GM23338 (cell line): ENCODE measurements around the gene AP3S1. TPM values are rescaled to one million over a fixed set of nuclear protein-coding genes. Genes with fewer than 3 reads are reported as not detected.

Experiments used
- ATAC-seq: fragments of 200-7000 bp; cut with Tn5 transposase; 3 replicates; pipeline ENCODE4 v1.9.1; 2020
- DNase-seq: peaks from one replicate; pipeline ENCODE4 v3.0.0-alpha.2; 2015; ENCODE audit warnings: low spot score
- H2AFZ ChIP-seq: fragments of 200-600 bp; sonication (generic); 2 replicates; pipeline ENCODE4 v1.8.0; 2016; ENCODE audit warnings: antibody characterized with exemption, mild to moderate bottlenecking, moderate library complexity
- H3F3A ChIP-seq: fragments of 200-600 bp; sonication (generic); replicated peaks from 2 replicates; pipeline ENCODE4 v1.8.0; 2017; ENCODE audit warnings: antibody characterized with exemption, mixed run types, low read depth
- H3K27ac ChIP-seq: fragments of 200-600 bp; sonication (generic); 2 replicates; pipeline ENCODE4 v1.6.1; 2016; ENCODE audit warnings: low read depth
- H3K27me3 ChIP-seq: fragments of 200-600 bp; sonication (generic); 2 replicates; pipeline ENCODE4 v1.8.0; 2016; ENCODE audit warnings: mild to moderate bottlenecking, mixed run types, moderate library complexity; ENCODE audit not compliant: insufficient read depth
- H3K36me3 ChIP-seq: fragments of 200-600 bp; sonication (generic); 2 replicates; pipeline ENCODE4 v1.8.0; 2016; ENCODE audit warnings: mild to moderate bottlenecking; ENCODE audit not compliant: insufficient read depth
- H3K4me1 ChIP-seq: fragments of 200-600 bp; sonication (generic); 2 replicates; pipeline ENCODE4 v1.8.0; 2016; ENCODE audit warnings: mild to moderate bottlenecking, moderate library complexity; ENCODE audit not compliant: insufficient read depth
- H3K4me2 ChIP-seq: fragments of 200-600 bp; sonication (generic); 2 replicates; pipeline ENCODE4 v1.7.1; 2017; ENCODE audit warnings: mixed run types
- H3K4me3 ChIP-seq: fragments of 200-600 bp; sonication (generic); 2 replicates; pipeline ENCODE4 v1.6.1; 2016; ENCODE audit warnings: mixed run types
- H3K79me2 ChIP-seq: fragments of 200-600 bp; sonication (generic); replicated peaks from 2 replicates; pipeline ENCODE4 v1.8.0; 2017; ENCODE audit warnings: mild to moderate bottlenecking; ENCODE audit not compliant: insufficient read depth
- H3K9me2 ChIP-seq: fragments of 200-600 bp; sonication (generic); 2 replicates; pipeline ENCODE4 v1.8.0; 2017; ENCODE audit not compliant: insufficient read depth
- H4K20me1 ChIP-seq: fragments of 200-600 bp; sonication (generic); replicated peaks from 2 replicates; pipeline ENCODE4 v1.8.0; 2017; ENCODE audit warnings: mild to moderate bottlenecking; ENCODE audit not compliant: insufficient read depth
- H3K27ac Mint-ChIP-seq: 2 replicates; pipeline ENCODE4 v1.8.0; 2020; ENCODE audit warnings: inconsistent platforms, mild to moderate bottlenecking, moderate library complexity, mixed read lengths
- H3K27me3 Mint-ChIP-seq: 3 replicates; pipeline ENCODE4 v1.8.0; 2022; ENCODE audit warnings: low read depth, mild to moderate bottlenecking, moderate library complexity, mixed read lengths, inconsistent platforms; ENCODE audit not compliant: insufficient read depth, poor library complexity
- H3K36me3 Mint-ChIP-seq: 3 replicates; pipeline ENCODE4 v1.8.0; 2021; ENCODE audit warnings: low read depth, mild to moderate bottlenecking, inconsistent platforms, moderate library complexity, mixed read lengths
- H3K4me1 Mint-ChIP-seq: 3 replicates; pipeline ENCODE4 v1.8.0; 2020; ENCODE audit warnings: mild to moderate bottlenecking, inconsistent platforms, mixed read lengths
- H3K4me3 Mint-ChIP-seq: 3 replicates; pipeline ENCODE4 v1.8.0; 2021; ENCODE audit warnings: moderate library complexity, mild to moderate bottlenecking, inconsistent platforms, mixed read lengths
- H3K9me3 Mint-ChIP-seq: 3 replicates; pipeline ENCODE4 v1.8.0; 2020; ENCODE audit warnings: moderate library complexity, mild to moderate bottlenecking, inconsistent platforms, mixed read lengths
- CREB1 ChIP-seq: fragments of 250-450 bp; sonication (Bioruptor Pico); IDR thresholded peaks from 2 replicates; pipeline ENCODE4 v1.5.0; 2020; ENCODE audit warnings: low read depth, mild to moderate bottlenecking, moderate library complexity
- EZH2 ChIP-seq: fragments of 200-600 bp; sonication (generic); IDR thresholded peaks from one replicate; pipeline ENCODE4 v1.8.0; 2017; ENCODE audit warnings: antibody characterized with exemption, mild to moderate bottlenecking, low read depth; ENCODE audit not compliant: unreplicated experiment
- EZH2phosphoT487 ChIP-seq: fragments of 200-600 bp; sonication (generic); IDR thresholded peaks from one replicate; pipeline ENCODE4 v1.8.1; 2018; ENCODE audit warnings: antibody characterized with exemption; ENCODE audit not compliant: unreplicated experiment
- JUNB ChIP-seq: IDR thresholded peaks from one replicate; pipeline ENCODE4 v1.6.1; 2016; ENCODE audit warnings: antibody characterized with exemption; ENCODE audit not compliant: unreplicated experiment
- NANOG ChIP-seq: IDR thresholded peaks from 2 replicates; pipeline ENCODE4 v1.6.1; 2016; ENCODE audit warnings: antibody characterized with exemption, borderline replicate concordance
- POLR2AphosphoS5 ChIP-seq: IDR thresholded peaks from 2 replicates; pipeline ENCODE4 v1.6.1; 2016; ENCODE audit warnings: antibody characterized with exemption, low read depth
- REST ChIP-seq: IDR thresholded peaks from one replicate; pipeline ENCODE4 v1.6.1; 2018; ENCODE audit warnings: antibody characterized with exemption; ENCODE audit not compliant: unreplicated experiment
- STAT1 ChIP-seq: IDR thresholded peaks from one replicate; pipeline ENCODE4 v1.6.1; 2016; ENCODE audit warnings: antibody characterized with exemption; ENCODE audit not compliant: unreplicated experiment
- ZNF114 ChIP-seq: fragments of 250-450 bp; sonication (Bioruptor Pico); IDR thresholded peaks from 2 replicates; pipeline ENCODE4 v1.5.0; 2020; ENCODE audit warnings: mild to moderate bottlenecking, moderate library complexity
- ZNF331 ChIP-seq: fragments of 250-450 bp; sonication (Bioruptor Pico); IDR thresholded peaks from 2 replicates; pipeline ENCODE4 v1.5.0; 2020; ENCODE audit warnings: low read depth, mild to moderate bottlenecking, moderate library complexity
- ZNF462 ChIP-seq: fragments of 250-450 bp; sonication (Bioruptor Pico); IDR thresholded peaks from 2 replicates; pipeline ENCODE4 v1.5.0; 2020; ENCODE audit warnings: mild to moderate bottlenecking, moderate library complexity
- polyA plus RNA-seq: library from polyadenylated mRNA; unstranded; fragments of >200 nt; fragmentation: Nextera tagmentation; extraction: Ambion mirVana; gene quantifications from 2 replicates; pipeline ENCODE4 v1.2.1, GENCODE V29; 2016
- total RNA-seq: library from RNA; depleted of rRNA; stranded (reverse); fragments of >200 nt; shearing (Covaris generic); gene quantifications from 2 replicates; pipeline ENCODE4 v1.2.3, GENCODE V29; 2014
- TF ChIP-seq, protein P1 (sequence below), 2 experiments: fragments of 200-600 bp in 1 of 2; sonication (generic) in 1 of 2; conservative IDR thresholded peaks; 2 replicates each; pipeline versions ENCODE4 v1.5.1 to v1.6.1; 2016 to 2017; ENCODE audit warnings: antibody characterized with exemption in 2 of 2, low read depth in 2 of 2, mild to moderate bottlenecking in 2 of 2, moderate library complexity in 1 of 2
- TF ChIP-seq, protein P2 (sequence below): IDR thresholded peaks from 2 replicates; pipeline ENCODE4 v1.6.1; 2016; ENCODE audit warnings: antibody characterized with exemption

The AP3S1 gene
- total and polyA plus RNA-seq, 2 experiments from 2014 or later = 143 to 232 TPM

DNA sequence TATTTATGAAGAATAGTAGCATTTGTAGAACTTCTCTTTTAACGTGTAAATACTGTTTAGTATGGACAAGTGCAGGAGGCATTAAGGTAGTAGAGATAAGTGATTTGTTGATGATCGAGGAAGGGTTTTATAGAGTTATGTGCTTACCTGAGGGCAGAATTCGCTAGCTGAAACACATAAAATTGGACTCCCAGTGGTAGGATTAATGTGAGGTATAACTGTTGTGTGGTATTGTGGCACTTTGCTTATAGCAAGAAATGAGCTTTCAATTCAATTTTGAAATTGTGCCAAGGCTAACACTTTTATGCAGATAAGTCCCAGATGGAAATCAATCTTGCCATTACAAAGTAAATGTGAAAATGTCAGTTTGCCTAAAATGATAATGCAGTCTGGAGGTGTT, 1.2 kb downstream of the AP3S1 start:
- Histone ChIP-seq H3K79me2 (peaks cover 91% of the 10 kb centered on the region), H3K27ac (no peak overlapping the region), H3K27me3 (peaks cover 11% of the 10 kb centered on the region), H3K9me2 (no peaks in the 10 kb centered on the region), H3K4me3 (peak overlapping the region; percentile 82), H3K36me3 (peaks cover 2% of the 10 kb centered on the region; the same call in 1 of the 2 replicates), H2AFZ (no peak overlapping the region), H3F3A (no peaks in the 10 kb centered on the region), H3K4me1 (peaks cover 20% of the 10 kb centered on the region), H4K20me1 (peaks cover 28% of the 10 kb centered on the region), H3K4me2 (peak overlapping the region; percentile 98)
- no peaks in the 10 kb centered on the region for H3K9me3 Mint-ChIP-seq
- ATAC-seq (no peak), DNase-seq (no peak)
- H3K27ac Mint-ChIP-seq = no peak overlapping the region
- peaks cover 29% of the 10 kb centered on the region for H3K4me1 Mint-ChIP-seq
- TF ChIP-seq CREB1 (CRISPR knock-in tag) = no peak
- TF ChIP-seq POLR2AphosphoS5 = no peak
- no peak for TF ChIP-seq REST
- no peak for TF ChIP-seq EZH2
- TF ChIP-seq, protein P1, sequence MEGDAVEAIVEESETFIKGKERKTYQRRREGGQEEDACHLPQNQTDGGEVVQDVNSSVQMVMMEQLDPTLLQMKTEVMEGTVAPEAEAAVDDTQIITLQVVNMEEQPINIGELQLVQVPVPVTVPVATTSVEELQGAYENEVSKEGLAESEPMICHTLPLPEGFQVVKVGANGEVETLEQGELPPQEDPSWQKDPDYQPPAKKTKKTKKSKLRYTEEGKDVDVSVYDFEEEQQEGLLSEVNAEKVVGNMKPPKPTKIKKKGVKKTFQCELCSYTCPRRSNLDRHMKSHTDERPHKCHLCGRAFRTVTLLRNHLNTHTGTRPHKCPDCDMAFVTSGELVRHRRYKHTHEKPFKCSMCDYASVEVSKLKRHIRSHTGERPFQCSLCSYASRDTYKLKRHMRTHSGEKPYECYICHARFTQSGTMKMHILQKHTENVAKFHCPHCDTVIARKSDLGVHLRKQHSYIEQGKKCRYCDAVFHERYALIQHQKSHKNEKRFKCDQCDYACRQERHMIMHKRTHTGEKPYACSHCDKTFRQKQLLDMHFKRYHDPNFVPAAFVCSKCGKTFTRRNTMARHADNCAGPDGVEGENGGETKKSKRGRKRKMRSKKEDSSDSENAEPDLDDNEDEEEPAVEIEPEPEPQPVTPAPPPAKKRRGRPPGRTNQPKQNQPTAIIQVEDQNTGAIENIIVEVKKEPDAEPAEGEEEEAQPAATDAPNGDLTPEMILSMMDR (conservative IDR thresholded peaks at IDR 0.05; ENCODE audit: low read depth in 2 of 2) = no peak
- TF ChIP-seq NANOG = no peak
- TF ChIP-seq EZH2phosphoT487 = no peak
- TF ChIP-seq ZNF331 (CRISPR knock-in tag) = no peak
- TF ChIP-seq ZNF462 (CRISPR knock-in tag) = no peak
- TF ChIP-seq ZNF114 (CRISPR knock-in tag) = no peak
- TF ChIP-seq, protein P2, sequence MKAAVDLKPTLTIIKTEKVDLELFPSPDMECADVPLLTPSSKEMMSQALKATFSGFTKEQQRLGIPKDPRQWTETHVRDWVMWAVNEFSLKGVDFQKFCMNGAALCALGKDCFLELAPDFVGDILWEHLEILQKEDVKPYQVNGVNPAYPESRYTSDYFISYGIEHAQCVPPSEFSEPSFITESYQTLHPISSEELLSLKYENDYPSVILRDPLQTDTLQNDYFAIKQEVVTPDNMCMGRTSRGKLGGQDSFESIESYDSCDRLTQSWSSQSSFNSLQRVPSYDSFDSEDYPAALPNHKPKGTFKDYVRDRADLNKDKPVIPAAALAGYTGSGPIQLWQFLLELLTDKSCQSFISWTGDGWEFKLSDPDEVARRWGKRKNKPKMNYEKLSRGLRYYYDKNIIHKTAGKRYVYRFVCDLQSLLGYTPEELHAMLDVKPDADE = no peak
- TF ChIP-seq STAT1 = no peak
- no peak for TF ChIP-seq JUNB
- H3K36me3 Mint-ChIP-seq = peaks cover 2% of the 10 kb centered on the region; the same call in 2 of the 3 replicates
- peak overlapping the region; percentile 97 for H3K4me3 Mint-ChIP-seq
- peaks cover 6% of the 10 kb centered on the region for H3K27me3 Mint-ChIP-seq
